Activated CD8-positive, alpha-beta memory T cell treated with anti-CD3 and anti-CD28 coated beads, Interleukin-2, amount 10 ng/mL, durations not matched to agents 7 days and 5 days (primary cell): ENCODE data around the gene SCTR. TPM values are rescaled to one million over a fixed set of nuclear protein-coding genes. Genes with fewer than 3 reads are reported as not detected.
A peak's percentile ranks its signal among the peaks of the same experiment; 100 is the strongest.

Experiments
- ATAC-seq: fragments of 150-1000 bp; cut with Tn5 transposase; one replicate; pipeline ENCODE4 v1.10.0; 2021; ENCODE audit warnings: moderate library complexity
- CTCF ChIA-PET: fragments of 350-600 bp; sonication (Branson Sonifier 250); formaldehyde crosslinking; loops from one replicate; lab custom pipeline; 2021; ENCODE audit warnings: antibody characterized with exemption; lab: Charles Lee
- DNase-seq: peaks from one replicate; pipeline ENCODE4 v3.0.0-alpha.2; 2020
- H3K27ac Mint-ChIP-seq: one replicate; pipeline ENCODE4 v1.8.0; 2021; ENCODE audit warnings: mild to moderate bottlenecking, mixed read lengths
- H3K27me3 Mint-ChIP-seq: one replicate; pipeline ENCODE4 v1.8.0; 2021; ENCODE audit warnings: mixed read lengths
- H3K36me3 Mint-ChIP-seq: one replicate; pipeline ENCODE4 v1.8.0; 2021; ENCODE audit warnings: mild to moderate bottlenecking, mixed read lengths
- H3K4me1 Mint-ChIP-seq: one replicate; pipeline ENCODE4 v1.8.0; 2021; ENCODE audit warnings: mixed read lengths
- H3K4me3 Mint-ChIP-seq: one replicate; pipeline ENCODE4 v1.8.0; 2021; ENCODE audit warnings: mild to moderate bottlenecking, moderate library complexity, mixed read lengths
- H3K9me3 Mint-ChIP-seq: one replicate; pipeline ENCODE4 v1.8.0; 2022; ENCODE audit warnings: low read depth, mixed read lengths
- total RNA-seq, 2 experiments: library from RNA; stranded (reverse); gene quantifications; one replicate each; pipeline ENCODE4 v1.2.3, GENCODE V29; 2021

SCTR gene
- total RNA-seq, 2 experiments from 2014 or later, result not detected

DNA sequence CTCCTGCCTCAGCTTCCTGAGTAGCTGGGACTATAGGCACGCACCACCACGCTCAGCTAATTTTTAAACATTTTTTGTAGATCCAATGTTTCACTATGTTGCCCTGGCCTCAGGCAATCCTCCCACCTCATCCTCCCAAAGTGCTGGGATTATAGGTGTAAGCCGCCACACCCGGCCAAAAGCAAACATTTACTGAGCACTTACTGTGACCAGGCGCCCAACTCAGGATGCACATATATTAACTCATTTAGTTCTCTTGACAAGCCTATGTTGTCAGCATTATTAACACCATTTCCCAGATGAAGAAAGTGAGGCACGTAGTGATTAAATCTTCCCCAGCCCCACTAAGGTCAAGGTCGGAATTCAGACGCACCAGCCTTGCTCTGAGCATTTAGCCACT, 51.5 kb downstream of the SCTR start:
- H3K27ac Mint-ChIP-seq, result no peak overlapping the region
- DNase-seq (no peak), ATAC-seq (no peak)
- no peaks in the 10 kb centered on the region for H3K4me1 Mint-ChIP-seq
- no peaks in the 10 kb centered on the region for H3K36me3 Mint-ChIP-seq
- no peak overlapping the region for H3K4me3 Mint-ChIP-seq
- CTCF ChIA-PET, result no interaction called here
- no peaks in the 10 kb centered on the region for H3K9me3 Mint-ChIP-seq
- H3K27me3 Mint-ChIP-seq, result peaks cover 2% of the 10 kb centered on the region

- peaks cover 5% of the 10 kb centered on the region for H3K27me3 Mint-ChIP-seq
- ATAC-seq, result no peak
- no peak overlapping the region for H3K4me3 Mint-ChIP-seq
- no peaks in the 10 kb centered on the region for H3K9me3 Mint-ChIP-seq
- no peaks in the 10 kb centered on the region for H3K4me1 Mint-ChIP-seq
- DNase-seq, result no peak
- CTCF ChIA-PET, result no interaction called here
- no peaks in the 10 kb centered on the region for H3K36me3 Mint-ChIP-seq
- no peak overlapping the region for H3K27ac Mint-ChIP-seq
Measured at GRCh38 chr2:119469661-119470297, 54.5 kb downstream of the SCTR start.

DNA sequence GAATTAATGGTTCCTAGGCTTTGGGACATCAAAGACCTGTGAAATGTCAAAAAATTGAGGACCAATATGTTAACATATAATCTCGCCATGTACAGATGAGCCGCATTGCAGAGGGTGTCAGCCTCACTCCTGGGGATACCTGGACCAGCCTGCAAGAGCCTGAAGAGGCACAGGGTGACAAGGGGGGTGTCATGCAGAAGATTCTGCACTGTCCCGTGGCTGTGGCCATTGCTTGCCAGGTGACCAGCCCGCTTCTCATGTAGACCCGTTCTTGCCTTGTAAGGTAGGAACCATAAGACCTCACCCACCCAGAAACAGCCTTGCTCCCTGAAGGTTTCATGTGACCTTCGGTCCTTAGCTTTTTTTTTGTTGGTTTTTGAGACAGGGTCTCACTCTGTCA, 55.2 kb downstream of the SCTR start:
- CTCF ChIA-PET, result no interaction called here
- no peak for ATAC-seq
- no peaks in the 10 kb centered on the region for H3K9me3 Mint-ChIP-seq
- no peak overlapping the region for H3K27ac Mint-ChIP-seq
- no peak for DNase-seq
- H3K4me1 Mint-ChIP-seq, result peaks cover 2% of the 10 kb centered on the region
- H3K36me3 Mint-ChIP-seq, result no peaks in the 10 kb centered on the region
- no peak overlapping the region for H3K4me3 Mint-ChIP-seq
- H3K27me3 Mint-ChIP-seq, result peaks cover 5% of the 10 kb centered on the region

GRCh38 chr2:119468154-119468955, 55.9 kb downstream of the SCTR start:
- Mint-ChIP-seq H3K27ac (no peak overlapping the region), H3K36me3 (no peaks in the 10 kb centered on the region), H3K4me3 (no peak overlapping the region), H3K9me3 (no peaks in the 10 kb centered on the region), H3K27me3 (peaks cover 5% of the 10 kb centered on the region), H3K4me1 (peaks cover 10% of the 10 kb centered on the region)
- DNase-seq (no peak), ATAC-seq (no peak)
- CTCF ChIA-PET, result no interaction called here

GRCh38 chr2:119466373-119466772, 57.9 kb downstream of the SCTR start:
- no peak for ATAC-seq
- H3K36me3 Mint-ChIP-seq, result no peaks in the 10 kb centered on the region
- no peak for DNase-seq
- H3K9me3 Mint-ChIP-seq, result no peaks in the 10 kb centered on the region
- CTCF ChIA-PET, result interaction anchor here (0.6 kb wide), 1 partner anchor 68 kb away, joined by 3 read pairs; no protein-coding TSS in a partner anchor
- no peak overlapping the region for H3K4me3 Mint-ChIP-seq
- H3K27ac Mint-ChIP-seq, result no peak overlapping the region
- H3K4me1 Mint-ChIP-seq, result peaks cover 16% of the 10 kb centered on the region
- peaks cover 5% of the 10 kb centered on the region for H3K27me3 Mint-ChIP-seq

DNA sequence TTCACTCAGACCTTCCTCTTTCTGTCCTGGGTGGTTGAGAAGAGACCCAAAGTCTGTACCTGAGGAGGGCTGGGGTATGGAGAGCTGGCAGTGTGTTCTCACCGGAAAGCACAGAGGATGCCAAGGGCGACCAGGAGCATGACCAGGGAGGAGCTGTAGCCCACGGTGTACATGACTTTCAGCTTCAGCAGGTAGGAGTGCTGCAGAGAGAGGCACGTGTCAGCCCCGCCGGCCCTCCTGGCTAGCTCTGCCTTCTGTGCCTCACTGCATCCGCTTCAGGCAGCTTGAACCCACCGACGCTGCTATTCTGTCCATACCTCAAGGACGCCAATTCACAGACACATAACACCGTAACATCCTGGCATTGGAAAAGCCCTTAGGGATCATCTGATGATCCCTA, 58.6 kb downstream of the SCTR start:
- ATAC-seq (no peak), DNase-seq (no peak)
- Mint-ChIP-seq H3K27ac (no peak overlapping the region), H3K27me3 (peaks cover 5% of the 10 kb centered on the region), H3K4me3 (no peak overlapping the region), H3K9me3 (no peaks in the 10 kb centered on the region), H3K4me1 (peaks cover 16% of the 10 kb centered on the region), H3K36me3 (no peaks in the 10 kb centered on the region)
- CTCF ChIA-PET, result interaction anchor here (0.9 kb wide), 1 partner anchor 10 kb away, joined by 3 read pairs; no protein-coding TSS in a partner anchor

DNA sequence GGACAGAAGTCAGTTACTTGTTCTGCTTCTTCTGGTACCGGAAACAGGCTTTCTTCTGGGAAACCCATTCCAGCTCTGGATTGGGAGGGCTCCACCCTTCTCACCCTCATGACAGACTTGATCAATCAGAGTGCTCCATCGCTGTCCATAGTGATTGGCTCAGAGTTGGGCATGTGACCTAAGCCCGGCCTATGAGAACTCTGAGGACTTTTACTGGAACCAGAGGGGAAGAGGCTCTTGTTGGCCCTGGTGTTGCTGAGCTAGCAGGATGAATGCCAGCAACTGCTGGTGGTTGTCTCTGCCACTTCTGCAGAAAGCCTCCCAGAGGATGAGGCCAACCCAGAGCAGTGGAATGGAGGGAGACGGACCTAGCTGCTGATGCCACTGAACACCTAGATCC, 59.3 kb downstream of the SCTR start:
- peaks cover 16% of the 10 kb centered on the region for H3K4me1 Mint-ChIP-seq
- H3K9me3 Mint-ChIP-seq, result no peaks in the 10 kb centered on the region
- H3K27me3 Mint-ChIP-seq, result peaks cover 3% of the 10 kb centered on the region
- DNase-seq, result no peak
- no peaks in the 10 kb centered on the region for H3K36me3 Mint-ChIP-seq
- no peak overlapping the region for H3K4me3 Mint-ChIP-seq
- H3K27ac Mint-ChIP-seq, result no peak overlapping the region
- ATAC-seq, result no peak
- CTCF ChIA-PET, result interaction anchor here (0.9 kb wide), 1 partner anchor 11 kb away, joined by 3 read pairs; no protein-coding TSS in a partner anchor

- Mint-ChIP-seq H3K4me3 (no peak overlapping the region), H3K27me3 (peaks cover 3% of the 10 kb centered on the region), H3K4me1 (peaks cover 16% of the 10 kb centered on the region), H3K27ac (no peak overlapping the region), H3K36me3 (no peaks in the 10 kb centered on the region), H3K9me3 (no peaks in the 10 kb centered on the region)
- CTCF ChIA-PET, result interaction anchor here (0.7 kb wide), 1 partner anchor 12 kb away, joined by 3 read pairs; no protein-coding TSS in a partner anchor
- DNase-seq, result no peak
- ATAC-seq, result no peak
Measured at GRCh38 chr2:119463990-119464389, 60.3 kb downstream of the SCTR start.

DNA sequence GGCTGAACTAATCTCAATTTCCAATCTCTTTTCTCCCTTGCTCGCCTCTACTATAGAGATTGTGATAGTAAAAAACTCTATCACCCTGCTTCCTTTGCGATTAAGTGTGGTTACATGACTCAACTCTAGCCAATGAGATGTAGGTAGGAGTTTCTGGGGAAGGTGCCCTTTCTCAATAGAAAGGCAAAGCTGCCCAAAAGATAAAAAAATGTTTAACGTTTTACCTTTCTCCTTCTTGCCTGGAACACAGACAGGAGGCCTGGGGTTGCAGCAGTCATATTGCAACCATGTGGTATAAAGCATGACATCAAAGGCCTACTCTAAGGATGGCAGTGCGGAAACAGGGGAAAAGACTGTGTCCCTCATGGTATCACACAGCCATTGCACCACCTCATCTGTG, 61.1 kb downstream of the SCTR start:
- peaks cover 7% of the 10 kb centered on the region for H3K27me3 Mint-ChIP-seq
- no peak overlapping the region for H3K27ac Mint-ChIP-seq
- no peak overlapping the region for H3K4me3 Mint-ChIP-seq
- peak; percentile 57 for ATAC-seq
- CTCF ChIA-PET, result no interaction called here
- no peaks in the 10 kb centered on the region for H3K36me3 Mint-ChIP-seq
- H3K4me1 Mint-ChIP-seq, result peaks cover 16% of the 10 kb centered on the region
- DNase-seq, result no peak
- no peaks in the 10 kb centered on the region for H3K9me3 Mint-ChIP-seq

- CTCF ChIA-PET, result interaction anchor here (0.8 kb wide), 1 partner anchor 14 kb away, joined by 3 read pairs; no protein-coding TSS in a partner anchor
- no peak for ATAC-seq
- Mint-ChIP-seq H3K9me3 (no peaks in the 10 kb centered on the region), H3K4me3 (no peak overlapping the region), H3K36me3 (no peaks in the 10 kb centered on the region), H3K4me1 (peaks cover 16% of the 10 kb centered on the region), H3K27ac (no peak overlapping the region), H3K27me3 (peaks cover 7% of the 10 kb centered on the region)
- DNase-seq, result no peak
Measured at GRCh38 chr2:119462574-119462973, 61.7 kb downstream of the SCTR start.

DNA sequence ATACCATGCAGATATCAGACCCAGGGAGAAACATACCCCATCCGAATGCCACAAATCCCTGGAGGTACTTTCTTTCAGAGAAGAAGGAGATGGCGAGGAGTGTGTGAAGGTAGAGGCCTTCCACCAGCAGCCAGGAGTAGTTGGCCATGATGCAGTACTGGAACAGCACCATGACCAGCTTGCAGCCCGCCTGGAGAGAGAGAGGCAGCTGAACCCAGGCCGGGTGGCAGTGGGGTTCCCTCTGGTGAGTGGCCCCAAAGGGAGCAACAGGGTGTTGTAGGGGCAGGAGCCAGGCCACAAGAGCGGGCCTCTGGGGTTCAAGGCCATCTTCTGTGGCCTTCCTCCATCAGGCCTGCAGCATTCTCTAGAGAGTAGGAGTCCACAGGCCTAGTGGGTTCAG, 62.5 kb downstream of the SCTR start:
- no peak for ATAC-seq
- Mint-ChIP-seq H3K36me3 (no peaks in the 10 kb centered on the region), H3K9me3 (no peaks in the 10 kb centered on the region), H3K4me3 (no peak overlapping the region), H3K4me1 (peaks cover 16% of the 10 kb centered on the region), H3K27me3 (peaks cover 5% of the 10 kb centered on the region), H3K27ac (no peak overlapping the region)
- CTCF ChIA-PET, result interaction anchor here (0.8 kb wide), 1 partner anchor 15 kb away, joined by 3 read pairs; no protein-coding TSS in a partner anchor
- no peak for DNase-seq

GRCh38 chr2:119460076-119460475, 64.2 kb downstream of the SCTR start:
- Mint-ChIP-seq H3K36me3 (no peaks in the 10 kb centered on the region), H3K27ac (no peak overlapping the region), H3K4me1 (peaks cover 16% of the 10 kb centered on the region), H3K9me3 (no peaks in the 10 kb centered on the region), H3K27me3 (peaks cover 13% of the 10 kb centered on the region), H3K4me3 (no peak overlapping the region)
- CTCF ChIA-PET, result interaction anchor here (1.3 kb wide), 1 partner anchor 16 kb away, joined by 3 read pairs; no protein-coding TSS in a partner anchor
- ATAC-seq (no peak), DNase-seq (no peak)

DNA sequence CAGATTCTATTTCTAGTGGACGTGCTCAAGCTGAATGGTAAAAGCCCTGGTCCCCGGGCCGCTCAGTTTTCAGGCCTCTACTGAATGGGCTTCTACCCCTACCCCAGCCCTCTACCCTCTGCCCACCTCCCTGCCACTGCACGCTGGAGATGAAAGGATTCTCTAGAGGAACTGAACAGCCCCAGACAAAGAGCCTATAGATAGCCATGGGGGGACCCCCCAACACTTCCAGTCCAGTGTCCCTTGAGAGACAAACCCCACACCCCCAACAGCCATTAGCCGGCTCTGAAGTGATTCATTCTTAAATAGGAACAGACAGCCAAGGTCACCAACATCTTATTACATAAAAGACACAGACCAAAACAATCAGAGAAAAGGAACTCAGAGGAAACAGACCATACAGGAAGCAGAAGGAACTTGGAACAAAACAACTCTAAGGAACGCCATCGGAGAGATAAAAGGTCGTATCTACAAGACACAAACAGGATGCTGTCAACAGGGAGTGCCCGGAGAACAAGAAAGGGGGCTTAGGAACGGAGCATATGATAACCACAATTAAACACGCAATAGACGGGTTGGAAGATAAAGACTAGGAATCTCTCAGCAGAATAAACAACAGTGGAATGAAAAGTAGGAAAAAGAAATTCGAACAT, 69.1 kb downstream of the SCTR start:
- H3K27ac Mint-ChIP-seq, result no peak overlapping the region
- DNase-seq (no peak), ATAC-seq (no peak)
- H3K27me3 Mint-ChIP-seq, result peaks cover 17% of the 10 kb centered on the region
- CTCF ChIA-PET, result no interaction called here
- no peak overlapping the region for H3K4me3 Mint-ChIP-seq
- no peaks in the 10 kb centered on the region for H3K4me1 Mint-ChIP-seq
- no peaks in the 10 kb centered on the region for H3K36me3 Mint-ChIP-seq
- H3K9me3 Mint-ChIP-seq, result no peaks in the 10 kb centered on the region
